ENCODE measurements around the gene KRT6A.

KRT6A gene

DNA sequence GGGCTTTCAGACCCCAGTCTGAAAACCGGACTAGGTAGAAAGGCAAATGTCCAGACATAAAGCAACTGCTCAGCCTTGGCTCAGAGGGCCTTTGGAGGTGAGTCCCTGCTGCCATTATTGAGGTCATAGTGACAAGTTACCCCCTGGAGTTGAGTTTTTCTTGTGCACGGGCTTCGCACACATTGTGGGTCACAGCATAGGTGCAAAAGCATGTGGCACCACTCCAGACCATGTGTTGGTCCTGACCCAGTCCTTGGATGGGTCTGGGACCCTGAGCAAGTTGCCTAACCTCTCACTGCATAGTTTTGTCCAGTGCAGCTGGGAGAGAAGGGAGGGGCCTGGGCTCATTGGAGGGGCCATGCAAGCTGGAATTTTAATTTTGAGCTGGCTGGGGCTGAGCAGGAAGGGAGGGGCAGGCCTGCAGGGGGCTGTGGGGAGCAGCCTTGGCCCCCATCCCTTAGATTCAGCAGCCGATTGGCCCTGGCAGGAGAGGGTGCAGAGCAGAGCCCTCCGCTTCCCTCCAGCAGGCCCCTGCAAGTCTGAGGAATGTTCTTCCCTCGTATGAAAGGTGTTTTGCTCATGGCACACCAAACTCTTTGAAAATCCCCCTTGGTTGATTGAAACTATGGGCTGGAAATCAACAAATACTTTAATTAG is 31.3 kb upstream of the KRT6A start:
- TF ChIP-seq POLR2A (IDR thresholded peaks at IDR 0.05; ENCODE audit: low read depth, low read length) = no peak
- no peak for TF ChIP-seq TAF1 (IDR thresholded peaks at IDR 0.05; ENCODE audit: borderline replicate concordance, low read depth, low read length)
- TF ChIP-seq POLR2AphosphoS5 (IDR thresholded peaks at IDR 0.05; ENCODE audit: low read depth, low read length) = no peak
- DNase-seq (ENCODE audit: insufficient read length) (no peak), FAIRE-seq (no peak)

DNA sequence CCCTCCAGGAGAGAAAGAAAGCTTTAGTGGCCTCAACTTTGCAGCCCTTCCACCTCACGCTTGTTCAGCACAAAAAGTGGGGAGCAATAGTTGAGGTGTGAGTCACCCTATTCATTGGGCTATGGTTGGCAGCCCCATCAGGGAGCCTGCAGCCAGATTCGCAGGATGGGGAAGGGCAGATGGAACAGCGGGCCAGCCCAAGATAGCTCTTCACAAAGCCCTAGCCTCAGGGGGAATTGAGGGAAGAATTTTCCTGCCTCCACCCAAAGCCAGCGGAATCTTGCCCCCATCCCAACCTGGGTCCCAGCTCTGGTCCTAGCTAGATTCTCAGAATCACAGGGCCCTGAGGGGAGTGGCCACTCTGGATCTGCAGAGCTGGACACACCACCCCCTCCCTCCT is 30.8 kb upstream of the KRT6A start:
- TF ChIP-seq TAF1 (IDR thresholded peaks at IDR 0.05; ENCODE audit: borderline replicate concordance, low read depth, low read length) = no peak
- no peak for TF ChIP-seq POLR2A (IDR thresholded peaks at IDR 0.05; ENCODE audit: low read depth, low read length)
- TF ChIP-seq POLR2AphosphoS5 (IDR thresholded peaks at IDR 0.05; ENCODE audit: low read depth, low read length) = no peak
- FAIRE-seq = no peak
- no peak for DNase-seq (ENCODE audit: insufficient read length)

DNA sequence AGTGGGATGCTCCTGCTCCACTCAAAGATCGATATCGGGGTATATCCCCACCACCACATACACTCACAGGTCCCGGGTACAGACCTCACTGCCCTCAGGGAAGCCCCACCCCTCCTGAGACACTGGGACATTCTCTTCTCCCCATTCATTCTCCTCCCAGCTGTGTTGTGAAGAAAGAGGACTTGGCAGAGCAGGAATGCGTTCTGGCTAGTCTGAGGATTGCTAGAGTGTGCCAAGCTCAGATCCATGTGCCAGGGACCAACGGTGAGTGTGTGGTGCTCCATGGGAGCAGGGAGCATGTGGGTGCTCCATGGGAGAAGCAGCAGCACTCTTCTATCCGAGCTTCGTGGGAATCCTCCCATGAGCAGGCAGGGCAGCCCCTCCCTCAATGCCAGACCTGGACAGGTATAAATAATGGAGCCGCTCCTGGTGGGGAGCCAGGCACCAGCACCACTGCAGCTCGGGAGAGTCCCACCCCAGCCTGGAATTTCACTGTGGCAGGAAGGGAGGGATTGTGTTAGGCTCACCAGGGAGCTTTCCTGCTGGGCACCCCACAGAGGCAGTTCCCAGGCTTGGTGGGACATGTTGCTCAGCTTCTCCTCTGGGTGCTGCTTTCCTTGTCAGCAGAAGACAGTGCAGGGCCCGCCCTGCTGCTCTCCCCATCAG is 29.4 kb upstream of the KRT6A start:
- no peak for FAIRE-seq
- no peak for DNase-seq (ENCODE audit: insufficient read length)
- TF ChIP-seq POLR2AphosphoS5 (IDR thresholded peaks at IDR 0.05; ENCODE audit: low read depth, low read length) (no peak), POLR2A (IDR thresholded peaks at IDR 0.05; ENCODE audit: low read depth, low read length) (no peak), TAF1 (IDR thresholded peaks at IDR 0.05; ENCODE audit: borderline replicate concordance, low read depth, low read length) (no peak)

DNA sequence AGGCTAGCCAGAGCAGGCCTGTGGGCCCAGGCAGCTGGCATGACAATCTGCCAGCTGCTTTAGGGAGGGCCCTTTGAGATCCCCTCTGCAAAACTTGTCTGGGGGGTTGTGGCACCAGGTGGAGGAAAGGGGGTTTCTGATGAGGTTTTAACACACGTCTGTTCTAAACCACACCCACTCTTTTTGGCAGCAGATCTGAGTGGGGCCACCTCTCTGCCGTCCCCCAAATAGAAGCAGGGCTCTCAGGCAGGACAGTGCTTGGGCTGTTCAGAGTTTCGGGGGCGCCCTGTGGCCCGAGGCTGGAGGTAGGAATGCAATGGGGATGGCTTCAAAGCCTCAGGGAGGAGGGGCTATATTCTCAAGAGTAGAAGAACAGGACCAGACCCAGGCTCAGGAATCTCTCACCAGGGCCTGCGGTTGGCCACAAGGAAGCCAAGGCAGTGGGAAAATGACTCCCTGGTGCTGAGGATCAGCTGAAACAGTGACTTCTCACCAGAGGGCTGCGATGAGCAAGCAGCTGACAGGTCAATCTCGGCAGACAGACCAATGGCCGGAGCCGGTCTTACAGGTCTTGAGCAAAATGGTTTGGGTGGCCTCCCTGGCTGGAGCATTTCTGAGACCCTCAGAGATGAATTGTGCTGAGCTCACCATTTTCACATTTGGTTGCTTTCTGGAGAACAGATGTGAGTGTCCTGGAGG is 28.7 kb upstream of the KRT6A start:
- FAIRE-seq (no peak), DNase-seq (ENCODE audit: insufficient read length) (no peak)
- TF ChIP-seq POLR2AphosphoS5 (IDR thresholded peaks at IDR 0.05; ENCODE audit: low read depth, low read length) = no peak
- no peak for TF ChIP-seq TAF1 (IDR thresholded peaks at IDR 0.05; ENCODE audit: borderline replicate concordance, low read depth, low read length)
- no peak for TF ChIP-seq POLR2A (IDR thresholded peaks at IDR 0.05; ENCODE audit: low read depth, low read length)

DNA sequence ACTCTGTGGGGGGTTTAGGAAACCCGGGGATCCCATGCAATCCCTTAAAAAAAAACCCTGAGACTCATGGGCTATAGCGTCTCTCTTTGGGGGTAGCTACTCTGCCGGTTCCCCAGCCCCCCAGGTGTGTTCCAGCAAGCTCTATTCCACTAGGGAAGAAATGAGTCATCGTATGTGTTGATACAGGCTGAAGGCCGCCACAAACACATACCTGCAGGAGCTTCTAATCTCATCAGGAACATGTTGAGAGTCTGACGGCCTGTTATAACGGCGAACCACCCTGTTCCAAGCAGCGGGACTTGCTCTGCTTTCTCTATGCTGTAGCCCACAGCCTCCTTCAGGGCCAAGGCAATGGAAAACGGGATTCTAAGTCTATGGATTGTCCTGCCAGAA is 28.1 kb upstream of the KRT6A start:
- DNase-seq (ENCODE audit: insufficient read length) = no peak
- no peak for FAIRE-seq
- TF ChIP-seq POLR2AphosphoS5 (IDR thresholded peaks at IDR 0.05; ENCODE audit: low read depth, low read length) (no peak), TAF1 (IDR thresholded peaks at IDR 0.05; ENCODE audit: borderline replicate concordance, low read depth, low read length) (no peak), POLR2A (IDR thresholded peaks at IDR 0.05; ENCODE audit: low read depth, low read length) (no peak)

DNA sequence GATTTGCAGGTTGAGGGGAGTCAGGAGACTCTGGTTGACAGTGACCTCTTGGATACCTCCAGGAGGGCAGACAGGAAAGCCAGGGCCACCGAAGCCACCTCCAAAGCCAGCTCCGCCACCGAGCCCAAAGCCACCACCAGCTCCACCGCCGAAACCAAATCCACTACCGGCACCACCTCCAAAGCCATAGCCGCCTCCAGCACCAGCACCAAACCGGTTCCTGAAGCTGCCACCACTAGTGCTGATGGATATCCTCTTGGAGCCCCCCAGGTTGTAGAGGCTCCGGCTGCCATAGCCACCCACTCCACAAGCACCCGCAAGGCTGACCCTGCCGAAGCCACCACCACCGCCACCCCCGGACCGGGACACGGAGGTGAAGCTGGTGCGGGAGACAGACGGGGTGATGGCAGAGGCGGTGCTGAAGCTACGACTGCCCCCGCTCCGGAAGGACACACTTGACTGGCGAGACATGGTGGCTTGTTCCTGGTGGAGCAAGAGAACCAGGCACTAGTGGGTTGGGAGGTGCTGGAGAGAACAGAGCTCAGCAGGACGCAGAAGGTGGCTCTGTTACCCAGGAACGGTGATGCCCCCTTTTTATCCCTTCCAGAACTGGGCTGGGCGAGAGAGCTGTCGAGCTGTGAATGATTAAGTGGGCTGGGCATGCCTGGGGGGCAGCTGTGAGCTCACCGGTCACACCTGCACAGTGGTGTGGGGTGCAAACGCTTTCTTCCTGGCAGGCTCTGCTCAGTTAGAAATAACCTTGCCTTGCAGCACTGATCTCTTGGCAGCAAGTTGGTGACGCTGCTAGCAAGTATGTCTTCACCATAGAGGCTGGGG is 27.0 kb upstream of the KRT6A start, which contains the start of gene KRT5:
Gene KRT5, minus strand, starts transcription at position 569 of the 837 bp plus-strand sequence. Its CDS starts 98 bp downstream, at position 471.
- FAIRE-seq (no peak), DNase-seq (ENCODE audit: insufficient read length) (no peak)
- TF ChIP-seq POLR2AphosphoS5 (IDR thresholded peaks at IDR 0.05; ENCODE audit: low read depth, low read length) (no peak), TAF1 (IDR thresholded peaks at IDR 0.05; ENCODE audit: borderline replicate concordance, low read depth, low read length) (no peak), POLR2A (IDR thresholded peaks at IDR 0.05; ENCODE audit: low read depth, low read length) (no peak)

DNA sequence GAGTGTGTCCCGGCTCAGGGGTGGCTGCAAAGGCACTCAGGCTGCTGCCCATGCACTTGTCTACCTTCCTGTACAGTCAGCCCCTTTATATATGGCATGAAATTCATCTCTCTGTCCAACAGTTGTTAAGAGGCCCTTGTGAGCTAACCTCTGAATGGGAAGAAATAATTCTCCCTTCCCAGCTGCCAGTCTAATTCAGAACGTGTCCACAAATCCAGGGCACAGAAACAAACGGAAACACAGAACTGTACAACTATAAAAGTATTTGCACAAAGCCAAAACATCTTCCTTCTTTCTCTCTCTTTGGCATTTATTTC is 26.3 kb upstream of the KRT6A start:
- FAIRE-seq (no peak), DNase-seq (ENCODE audit: insufficient read length) (no peak)
- TF ChIP-seq TAF1 (IDR thresholded peaks at IDR 0.05; ENCODE audit: borderline replicate concordance, low read depth, low read length) = no peak
- TF ChIP-seq POLR2AphosphoS5 (IDR thresholded peaks at IDR 0.05; ENCODE audit: low read depth, low read length) = no peak
- no peak for TF ChIP-seq POLR2A (IDR thresholded peaks at IDR 0.05; ENCODE audit: low read depth, low read length)

DNA sequence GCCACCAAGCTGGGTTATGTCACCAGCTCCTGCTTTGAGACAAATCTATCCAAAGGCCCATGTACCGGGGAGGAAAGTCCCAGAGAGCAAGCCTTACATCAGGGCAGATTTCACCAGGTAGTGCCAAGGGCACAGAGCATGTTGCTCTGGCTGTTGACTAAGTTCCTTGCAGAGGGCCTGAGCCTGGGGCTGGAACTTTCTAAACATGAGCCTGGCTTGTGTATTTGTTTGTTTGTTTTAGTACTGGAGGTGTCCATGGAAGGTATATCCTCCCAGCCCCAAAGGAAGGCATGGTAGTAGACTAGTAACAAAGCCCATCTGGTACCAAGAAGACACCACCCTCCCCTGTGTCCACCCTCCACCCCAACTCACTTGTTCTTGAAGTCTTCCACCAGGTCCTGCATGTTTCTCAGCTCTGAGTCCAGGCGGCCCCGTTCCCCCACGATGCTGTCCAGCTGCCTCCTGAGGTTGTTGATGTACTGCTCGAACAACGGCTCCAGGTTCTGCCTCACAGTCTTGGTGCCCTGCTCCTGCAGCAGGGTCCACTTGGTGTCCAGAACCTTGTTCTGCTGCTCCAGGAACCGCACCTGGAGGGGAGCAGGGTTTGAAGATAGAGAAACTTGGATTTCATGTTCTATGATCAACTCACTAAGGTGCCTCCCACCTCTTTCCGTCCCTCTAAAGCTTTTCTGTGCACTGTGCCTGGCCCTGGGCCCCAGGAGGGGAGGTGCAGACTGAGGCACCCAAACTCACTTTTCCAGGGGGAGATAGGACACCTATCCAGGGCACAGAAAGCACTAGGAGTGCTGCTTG is 25.7 kb upstream of the KRT6A start:
- no peak for TF ChIP-seq POLR2A (IDR thresholded peaks at IDR 0.05; ENCODE audit: low read depth, low read length)
- DNase-seq (ENCODE audit: insufficient read length) = no peak
- no peak for FAIRE-seq

DNA sequence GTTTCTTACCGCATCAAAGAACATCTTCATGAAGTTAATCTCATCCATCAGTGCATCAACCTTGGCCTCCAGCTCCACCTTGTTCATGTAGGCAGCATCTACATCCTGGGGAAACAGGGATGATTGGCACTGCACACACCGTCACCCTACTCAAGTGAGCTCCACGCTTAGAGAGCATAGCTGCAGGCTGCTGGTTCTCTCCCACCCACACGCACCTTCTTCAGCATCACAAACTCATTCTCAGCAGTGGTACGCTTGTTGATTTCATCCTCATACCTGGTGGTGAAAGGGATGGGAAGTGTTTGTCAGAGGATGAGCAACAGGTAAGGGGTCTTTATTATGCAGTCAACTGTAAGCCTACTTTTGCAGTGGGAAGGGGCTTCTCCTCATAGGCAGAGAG is 24.8 kb upstream of the KRT6A start:
- TF ChIP-seq POLR2AphosphoS5 (IDR thresholded peaks at IDR 0.05; ENCODE audit: low read depth, low read length) = no peak
- no peak for TF ChIP-seq TAF1 (IDR thresholded peaks at IDR 0.05; ENCODE audit: borderline replicate concordance, low read depth, low read length)
- no peak for TF ChIP-seq POLR2A (IDR thresholded peaks at IDR 0.05; ENCODE audit: low read depth, low read length)
- FAIRE-seq = no peak

DNA sequence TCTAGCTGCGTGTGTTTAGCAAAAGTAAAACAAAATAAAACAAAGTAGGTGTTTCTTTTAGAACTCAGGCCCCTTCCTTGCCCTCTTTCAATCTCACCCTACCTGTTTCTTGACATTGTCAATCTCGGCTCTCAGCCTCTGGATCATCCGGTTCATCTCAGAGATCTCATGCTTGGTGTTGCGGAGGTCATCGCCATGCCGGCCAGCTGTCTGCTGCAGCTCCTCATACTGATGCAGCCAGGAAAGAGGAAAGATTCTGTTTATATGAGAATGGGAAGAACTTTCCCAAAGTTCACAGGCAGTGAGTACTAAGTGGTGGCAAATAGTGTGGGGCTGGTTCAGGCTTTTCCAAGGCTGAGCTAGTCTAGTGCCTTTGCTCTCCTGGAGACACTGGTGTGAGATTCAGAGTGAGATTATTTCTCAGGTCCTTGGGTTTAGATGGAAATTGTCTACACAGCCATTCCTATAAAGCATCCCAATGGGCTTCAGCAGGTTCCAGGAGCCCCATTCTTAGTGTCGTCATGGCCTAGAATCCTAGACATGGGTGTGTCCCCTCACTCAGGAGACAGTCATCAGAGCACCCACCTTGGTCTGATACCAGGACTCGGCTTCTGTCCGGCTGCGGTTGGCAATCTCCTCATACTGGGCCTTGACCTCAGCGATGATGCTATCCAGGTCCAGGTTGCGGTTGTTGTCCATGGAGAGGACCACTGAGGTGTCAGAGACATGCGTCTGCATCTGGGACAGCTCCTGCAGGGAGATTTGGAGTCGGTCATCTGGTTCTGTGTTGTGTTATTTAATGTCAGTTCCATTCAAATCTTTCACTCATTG is 24.2 kb upstream of the KRT6A start:
- DNase-seq (ENCODE audit: insufficient read length) (no peak), FAIRE-seq (no peak)
- no peak for TF ChIP-seq POLR2A (IDR thresholded peaks at IDR 0.05; ENCODE audit: low read depth, low read length)
- no peak for TF ChIP-seq POLR2AphosphoS5 (IDR thresholded peaks at IDR 0.05; ENCODE audit: low read depth, low read length)
- no peak for TF ChIP-seq TAF1 (IDR thresholded peaks at IDR 0.05; ENCODE audit: borderline replicate concordance, low read depth, low read length)

More for the DNA sequence above, 24.8 kb upstream of the KRT6A start:
- no peak for DNase-seq (ENCODE audit: insufficient read length)

Measured in GM12892 (cell line).